Transverse colon (tissue), 3 donors: ENCODE measurements around the gene HERC4.

Source experiments
- POLR2A ChIP-seq: fragments of 450-650 bp; IDR thresholded peaks from one replicate; pipeline ENCODE4 v1.6.1; 2016; ENCODE audit warnings: antibody characterized with exemption, mild to moderate bottlenecking, moderate library complexity
- POLR2AphosphoS5 ChIP-seq, 3 donors: sonication (generic); formaldehyde crosslinking; IDR thresholded peaks; one replicate each; pipeline ENCODE4 v1.6.1; 2016; ENCODE audit warnings: antibody characterized with exemption in 3 of 3

DNA sequence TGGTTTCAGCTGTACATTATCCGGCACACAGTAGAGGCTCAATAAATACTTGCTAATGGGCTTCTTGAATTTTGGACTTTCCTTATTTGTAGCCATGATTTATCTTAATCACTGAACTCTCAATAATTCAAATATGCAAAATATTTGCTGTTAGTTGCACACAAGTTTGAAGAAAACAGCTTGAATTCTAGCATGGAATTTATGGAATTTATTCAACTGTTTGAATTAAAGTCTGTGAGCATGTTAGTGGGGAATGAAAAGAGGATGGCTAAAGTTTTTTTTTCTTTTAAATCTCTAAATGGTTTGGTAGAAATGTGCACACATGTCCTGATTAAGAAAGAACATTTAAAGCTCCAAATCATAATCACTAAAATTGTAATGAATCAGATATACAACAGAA is 148.1 kb downstream of the HERC4 start:
- TF ChIP-seq POLR2A (no peak), POLR2AphosphoS5 (IDR thresholded peaks at IDR 0.05) (no peak)
